HCT116 (cell line): ENCODE results near the gene RIMS4. TPM values are rescaled to one million over a fixed set of nuclear protein-coding genes. Genes with fewer than 3 reads are reported as not detected.
"Not testable (repeated sequence)": the region's sequence is repeated elsewhere in the genome, so short reads cannot be mapped to it uniquely, and the experiment has no call there.

Experiments used
- ATAC-seq: fragments of 200-7000 bp; cut with Tn5 transposase; 2 replicates; pipeline ENCODE4 v1.9.1; 2020; ENCODE audit warnings: mild to moderate bottlenecking, moderate library complexity
- BruUV-seq: library from RNA; stranded (reverse); fragments of 400-500 nt; replicated peaks from 2 replicates; lab custom pipeline; 2021; lab: Mats Ljungman, UMichigan
- CTCF ChIA-PET: fragments of 300-600 bp; sonication (Branson Sonifier 250); formaldehyde crosslinking; loops from one replicate; lab custom pipeline; 2021; ENCODE audit warnings: antibody characterized with exemption; lab: Charles Lee
- POLR2A ChIA-PET: fragments of 300-600, 350-600 bp; sonication (Branson Sonifier 250); formaldehyde crosslinking; loops from one replicate; lab custom pipeline; 2021; ENCODE audit warnings: antibody characterized with exemption; lab: Charles Lee
- RAD21 ChIA-PET, 2 experiments: fragments of 300-600 bp; sonication (Branson Sonifier 250); formaldehyde crosslinking; loops; one replicate each; lab custom pipeline; 2023; ENCODE audit warnings: low total read pairs in 2 of 2; ENCODE audit not compliant: uncharacterized antibody in 2 of 2, unreplicated experiment in 2 of 2, low non-redundant PET in 1 of 2; lab: Charles Lee
- DNase-seq: peaks from one replicate; pipeline ENCODE4 v3.0.0-alpha.2; 2010; ENCODE audit warnings: low read depth, low spot score
- H2AFZ ChIP-seq: fragments of 200-600 bp; shearing (Covaris generic), sonication (generic); 2 replicates; pipeline ENCODE4 v1.6.1; 2017; ENCODE audit warnings: low read depth, mixed run types, mixed read lengths, antibody characterized with exemption, low read length; ENCODE audit not compliant: poor library complexity, severe bottlenecking
- H3K27ac ChIP-seq: 2 replicates; pipeline ENCODE4 v1.5.1; 2012; ENCODE audit warnings: low read depth, low read length
- H3K27me3 ChIP-seq: fragments of 200-600 bp; sonication (generic); 2 replicates; pipeline ENCODE4 v1.6.1; 2016; ENCODE audit warnings: mixed run types, low read length, mixed read lengths; ENCODE audit not compliant: insufficient read depth
- H3K36me3 ChIP-seq, 2 experiments: fragments of 200-500 bp in 1 of 2; fragments of 200-600 bp in 1 of 2; sonication (Bioruptor generic) in 1 of 2; sonication (generic) in 1 of 2; 2 replicates each; pipeline versions ENCODE4 v1.5.1 to v1.6.1; 2014 to 2016; ENCODE audit warnings: low read length in 2 of 2, inconsistent platforms in 1 of 2, mixed read lengths in 1 of 2, mixed run types in 1 of 2; ENCODE audit not compliant: insufficient read depth in 2 of 2, control insufficient read depth in 1 of 2
- H3K4me1 ChIP-seq, 2 experiments: fragments of 200-600 bp in 1 of 2; sonication (generic) in 1 of 2; 2 replicates each; pipeline versions ENCODE4 v1.5.1 to v1.6.1; 2012 to 2017; ENCODE audit warnings: low read length in 2 of 2, inconsistent platforms in 1 of 2, mild to moderate bottlenecking in 1 of 2, mixed read lengths in 1 of 2, mixed run types in 1 of 2, moderate library complexity in 1 of 2; ENCODE audit not compliant: insufficient read depth in 2 of 2, control insufficient read depth in 1 of 2
- H3K4me2 ChIP-seq: fragments of 200-600 bp; sonication (generic); 2 replicates; pipeline ENCODE4 v1.6.1; 2017; ENCODE audit warnings: mixed run types, low read length, mixed read lengths
- H3K4me3 ChIP-seq, 2 experiments: fragments of 200-600 bp in 1 of 2; sonication (generic) in 1 of 2; replicated peaks in 1 of 2; 2 replicates each; pipeline ENCODE4 v1.5.1; 2011 to 2016; ENCODE audit warnings: low read length in 2 of 2, control low read depth in 1 of 2, low read depth in 1 of 2, mild to moderate bottlenecking in 1 of 2, mixed read lengths in 1 of 2, mixed run types in 1 of 2
- H3K79me2 ChIP-seq: fragments of 200-600 bp; sonication (generic); 2 replicates; pipeline ENCODE4 v1.6.1; 2017; ENCODE audit warnings: mild to moderate bottlenecking, mixed run types, low read length, moderate library complexity, mixed read lengths; ENCODE audit not compliant: insufficient read depth
- H3K9ac ChIP-seq: fragments of 200-600 bp; sonication (generic); 2 replicates; pipeline ENCODE4 v1.6.1; 2016; ENCODE audit warnings: low read length, mixed read lengths
- H3K9me2 ChIP-seq: fragments of 200-600 bp; sonication (generic), shearing (Covaris generic); 2 replicates; pipeline ENCODE4 v1.6.1; 2017; ENCODE audit warnings: mixed run types, mild to moderate bottlenecking, moderate library complexity; ENCODE audit not compliant: insufficient read depth
- H3K9me3 ChIP-seq, 2 experiments: fragments of 200-500 bp in 1 of 2; fragments of 200-600 bp in 1 of 2; sonication (Bioruptor generic) in 1 of 2; sonication (generic) in 1 of 2; 2 replicates each; pipeline ENCODE4 v1.6.1; 2014 to 2017; ENCODE audit warnings: low read length in 2 of 2, mixed read lengths in 2 of 2, inconsistent platforms in 1 of 2, low read depth in 1 of 2, mild to moderate bottlenecking in 1 of 2, mixed run types in 1 of 2, moderate library complexity in 1 of 2; ENCODE audit not compliant: control insufficient read depth in 1 of 2, insufficient read depth in 1 of 2
- H4K20me1 ChIP-seq: fragments of 200-600 bp; sonication (generic), shearing (Covaris generic); 2 replicates; pipeline ENCODE4 v1.6.1; 2017; ENCODE audit warnings: mixed run types, mild to moderate bottlenecking, moderate library complexity; ENCODE audit not compliant: insufficient read depth
- CEBPB ChIP-seq: IDR thresholded peaks from 2 replicates; pipeline ENCODE4 v1.6.1; 2012; ENCODE audit warnings: low read depth
- EGR1 ChIP-seq: IDR thresholded peaks from 2 replicates; pipeline ENCODE4 v1.6.1; 2012; ENCODE audit warnings: low read depth
- ELF1 ChIP-seq: IDR thresholded peaks from 2 replicates; pipeline ENCODE4 v1.6.1; 2012; ENCODE audit warnings: low read depth, borderline replicate concordance
- JUND ChIP-seq: IDR thresholded peaks from 2 replicates; pipeline ENCODE4 v1.6.1; 2012
- POLR2A ChIP-seq: IDR thresholded peaks from 2 replicates; pipeline ENCODE4 v1.7.0; 2011; ENCODE audit warnings: borderline replicate concordance; ENCODE audit not compliant: insufficient read depth, insufficient read length; ENCODE audit errors: extremely low read depth
- POLR2AphosphoS5 ChIP-seq: IDR thresholded peaks from 2 replicates; pipeline ENCODE4 v1.6.1; 2011; ENCODE audit warnings: mild to moderate bottlenecking, low read depth, low read length, moderate library complexity
- RAD21 ChIP-seq: IDR thresholded peaks from 2 replicates; pipeline ENCODE4 v1.6.1; 2012; ENCODE audit warnings: low read depth, mild to moderate bottlenecking
- SRF ChIP-seq: IDR thresholded peaks from 2 replicates; pipeline ENCODE4 v1.6.1; 2012; ENCODE audit warnings: low read depth
- intact Hi-C: fragments of 100-400 bp; cut with micrococcal nuclease; formaldehyde crosslinking; loops from 2 replicates; pipeline ENCODE4 v1.10.0; 2022
- total RNA-seq: library from RNA; stranded (reverse); gene quantifications from one replicate; pipeline ENCODE4 v1.2.1, GENCODE V29; 2021; ENCODE audit not compliant: unreplicated experiment
- TF ChIP-seq, protein P1 (sequence below): IDR thresholded peaks from 2 replicates; pipeline ENCODE4 v1.6.1; 2011; ENCODE audit warnings: mild to moderate bottlenecking, low read length, moderate library complexity; ENCODE audit not compliant: insufficient replicate concordance; ENCODE audit errors: extremely low read depth
- TF ChIP-seq, protein P2 (sequence below): IDR thresholded peaks from 2 replicates; pipeline ENCODE4 v1.6.1; 2012
- TF ChIP-seq, protein P3 (sequence below), 3 experiments: fragments of 200-600 bp in 1 of 3; sonication (generic) in 1 of 3; IDR thresholded peaks in 2 of 3; conservative IDR thresholded peaks in 1 of 3; 2 replicates each; pipeline ENCODE4 v1.5.1; 2012 to 2017; ENCODE audit warnings: low read depth in 2 of 3, low read length in 2 of 3, antibody characterized with exemption in 1 of 3, borderline replicate concordance in 1 of 3, control low read depth in 1 of 3, mild to moderate bottlenecking in 1 of 3, mixed read lengths in 1 of 3, mixed run types in 1 of 3, moderate library complexity in 1 of 3; ENCODE audit not compliant: insufficient read depth in 1 of 3

The RIMS4 gene
- total RNA-seq, 1 experiment from 2014 or later: 0.05 TPM

DNA sequence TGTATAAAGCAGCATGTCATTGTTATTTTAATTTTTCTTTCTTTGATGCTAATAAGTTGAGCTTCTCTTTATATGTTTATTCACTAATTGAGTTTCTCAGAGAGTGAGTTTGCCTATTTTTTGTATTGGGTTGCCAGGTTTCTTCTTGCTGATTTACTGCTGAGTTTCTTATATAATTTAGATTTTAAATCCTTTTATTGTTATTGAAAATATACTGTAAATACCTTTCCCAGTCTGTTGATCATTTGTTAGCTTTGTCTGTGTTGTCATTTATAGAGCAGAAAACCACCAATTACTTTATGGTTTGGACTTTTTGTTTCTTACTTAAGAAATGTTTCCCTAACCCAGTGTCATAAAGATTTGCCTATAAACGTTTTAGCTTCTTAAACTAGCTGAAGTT, 17.1 kb upstream of the RIMS4 start:
- Histone ChIP-seq H3K36me3 (no peaks in the 10 kb centered on the region), H4K20me1 (no peaks in the 10 kb centered on the region), H3K4me2 (no peak overlapping the region), H3K4me1 (no peaks in the 10 kb centered on the region), H3K27me3 (peaks cover 27% of the 10 kb centered on the region), H3K79me2 (no peaks in the 10 kb centered on the region), H3K9me2 (no peaks in the 10 kb centered on the region), H3K9me3 (no peaks in the 10 kb centered on the region), H3K4me3 (no peak overlapping the region), H3K27ac (no peak overlapping the region), H2AFZ (no peak overlapping the region), H3K9ac (no peak overlapping the region)
- no peak for TF ChIP-seq POLR2A
- TF ChIP-seq SRF: no peak
- ATAC-seq (no peak), DNase-seq (no peak)
- POLR2A ChIA-PET: no interaction called here
- no TSS peak for BruUV-seq
- intact Hi-C loops: no loop called here
- RAD21 ChIA-PET: no interaction called here
- CTCF ChIA-PET: interaction anchor here (1.4 kb wide), 1 partner anchor 33 kb away, joined by 4 read pairs; no protein-coding TSS in a partner anchor

DNA sequence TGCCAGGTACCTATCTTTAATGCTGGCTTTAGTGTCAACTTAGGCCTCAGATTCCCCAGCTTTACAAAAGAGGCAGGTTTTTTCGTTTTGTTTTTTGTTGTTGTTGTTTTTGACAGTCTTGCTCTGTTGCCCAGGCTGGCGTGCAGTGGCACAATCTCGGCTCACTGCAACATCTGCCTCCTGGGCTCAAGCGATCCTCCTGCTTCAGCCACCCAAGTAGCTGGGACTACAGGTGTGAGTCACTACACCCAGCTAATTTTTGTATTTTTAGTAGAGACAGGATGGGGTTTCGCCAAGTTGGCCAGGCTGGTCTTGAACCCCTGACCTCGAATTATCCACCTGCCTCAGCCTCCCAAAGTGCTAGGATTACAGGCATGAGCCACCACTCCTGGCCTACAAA, 11.2 kb upstream of the RIMS4 start:
- H3K27ac ChIP-seq, H3K9me2 ChIP-seq, H3K27me3 ChIP-seq, H4K20me1 ChIP-seq, H2AFZ ChIP-seq, RAD21 ChIA-PET, ATAC-seq, H3K36me3 ChIP-seq, H3K4me3 ChIP-seq, H3K79me2 ChIP-seq, H3K4me1 ChIP-seq, POLR2A ChIA-PET, BruUV-seq, intact Hi-C loops, H3K9me3 ChIP-seq, CTCF ChIA-PET, H3K4me2 ChIP-seq, DNase-seq, H3K9ac ChIP-seq: not testable (repeated sequence)

DNA sequence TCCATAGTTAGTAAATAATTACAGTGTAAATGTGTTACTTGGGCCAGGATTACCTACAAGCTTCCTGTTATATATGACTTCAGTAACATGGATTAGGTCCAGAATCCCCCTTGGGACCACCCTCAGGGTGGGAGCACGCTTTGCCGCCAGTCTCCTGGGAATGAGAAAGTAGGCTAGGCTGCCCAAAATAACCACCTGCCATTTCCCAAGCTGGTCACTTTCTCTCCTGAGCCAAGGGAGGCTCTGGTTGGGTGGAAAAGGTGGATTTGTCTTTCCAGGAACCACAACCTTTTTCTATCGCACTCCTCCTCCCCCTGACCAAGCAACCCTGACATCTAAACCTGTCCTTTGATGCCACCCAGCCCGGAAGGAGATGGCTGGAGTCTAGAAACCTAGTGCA, 9.6 kb upstream of the RIMS4 start:
- BruUV-seq: no TSS peak
- no peak for TF ChIP-seq CEBPB
- TF ChIP-seq, protein P1, sequence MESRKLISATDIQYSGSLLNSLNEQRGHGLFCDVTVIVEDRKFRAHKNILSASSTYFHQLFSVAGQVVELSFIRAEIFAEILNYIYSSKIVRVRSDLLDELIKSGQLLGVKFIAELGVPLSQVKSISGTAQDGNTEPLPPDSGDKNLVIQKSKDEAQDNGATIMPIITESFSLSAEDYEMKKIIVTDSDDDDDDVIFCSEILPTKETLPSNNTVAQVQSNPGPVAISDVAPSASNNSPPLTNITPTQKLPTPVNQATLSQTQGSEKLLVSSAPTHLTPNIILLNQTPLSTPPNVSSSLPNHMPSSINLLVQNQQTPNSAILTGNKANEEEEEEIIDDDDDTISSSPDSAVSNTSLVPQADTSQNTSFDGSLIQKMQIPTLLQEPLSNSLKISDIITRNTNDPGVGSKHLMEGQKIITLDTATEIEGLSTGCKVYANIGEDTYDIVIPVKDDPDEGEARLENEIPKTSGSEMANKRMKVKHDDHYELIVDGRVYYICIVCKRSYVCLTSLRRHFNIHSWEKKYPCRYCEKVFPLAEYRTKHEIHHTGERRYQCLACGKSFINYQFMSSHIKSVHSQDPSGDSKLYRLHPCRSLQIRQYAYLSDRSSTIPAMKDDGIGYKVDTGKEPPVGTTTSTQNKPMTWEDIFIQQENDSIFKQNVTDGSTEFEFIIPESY: no peak
- TF ChIP-seq, protein P2, sequence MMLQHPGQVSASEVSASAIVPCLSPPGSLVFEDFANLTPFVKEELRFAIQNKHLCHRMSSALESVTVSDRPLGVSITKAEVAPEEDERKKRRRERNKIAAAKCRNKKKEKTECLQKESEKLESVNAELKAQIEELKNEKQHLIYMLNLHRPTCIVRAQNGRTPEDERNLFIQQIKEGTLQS: no peak
- no peak for TF ChIP-seq RAD21
- TF ChIP-seq, protein P3, sequence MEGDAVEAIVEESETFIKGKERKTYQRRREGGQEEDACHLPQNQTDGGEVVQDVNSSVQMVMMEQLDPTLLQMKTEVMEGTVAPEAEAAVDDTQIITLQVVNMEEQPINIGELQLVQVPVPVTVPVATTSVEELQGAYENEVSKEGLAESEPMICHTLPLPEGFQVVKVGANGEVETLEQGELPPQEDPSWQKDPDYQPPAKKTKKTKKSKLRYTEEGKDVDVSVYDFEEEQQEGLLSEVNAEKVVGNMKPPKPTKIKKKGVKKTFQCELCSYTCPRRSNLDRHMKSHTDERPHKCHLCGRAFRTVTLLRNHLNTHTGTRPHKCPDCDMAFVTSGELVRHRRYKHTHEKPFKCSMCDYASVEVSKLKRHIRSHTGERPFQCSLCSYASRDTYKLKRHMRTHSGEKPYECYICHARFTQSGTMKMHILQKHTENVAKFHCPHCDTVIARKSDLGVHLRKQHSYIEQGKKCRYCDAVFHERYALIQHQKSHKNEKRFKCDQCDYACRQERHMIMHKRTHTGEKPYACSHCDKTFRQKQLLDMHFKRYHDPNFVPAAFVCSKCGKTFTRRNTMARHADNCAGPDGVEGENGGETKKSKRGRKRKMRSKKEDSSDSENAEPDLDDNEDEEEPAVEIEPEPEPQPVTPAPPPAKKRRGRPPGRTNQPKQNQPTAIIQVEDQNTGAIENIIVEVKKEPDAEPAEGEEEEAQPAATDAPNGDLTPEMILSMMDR (IDR thresholded peaks at IDR 0.05 in 2 of 3, conservative IDR thresholded peaks at IDR 0.05 in 1 of 3; ENCODE audit: borderline replicate concordance in 1 of 3, insufficient read depth in 1 of 3, low read depth in 2 of 3, low read length in 2 of 3): no peak
- TF ChIP-seq ELF1: no peak
- TF ChIP-seq JUND: no peak
- no peak for TF ChIP-seq EGR1
- TF ChIP-seq POLR2AphosphoS5: no peak

More for the DNA sequence above, 9.6 kb upstream of the RIMS4 start:
- ChIA-PET CTCF (interaction anchor here (0.9 kb wide), 1 partner anchor 19 kb away, joined by 3 read pairs; no protein-coding TSS in a partner anchor), RAD21 (no interaction called here), POLR2A (no interaction called here)
- Histone ChIP-seq H3K27ac (no peak overlapping the region), H3K9ac (no peak overlapping the region), H3K9me2 (no peaks in the 10 kb centered on the region), H3K9me3 (no peaks in the 10 kb centered on the region), H2AFZ (no peak overlapping the region), H3K27me3 (no peaks in the 10 kb centered on the region), H3K4me3 (no peak overlapping the region), H4K20me1 (no peaks in the 10 kb centered on the region), H3K4me2 (no peak overlapping the region), H3K4me1 (no peaks in the 10 kb centered on the region), H3K79me2 (no peaks in the 10 kb centered on the region), H3K36me3 (no peaks in the 10 kb centered on the region)
- intact Hi-C loops: no loop called here
- DNase-seq: no peak
- no peak for ATAC-seq
